ENCODE measurements around the gene RHCE.
"Not testable (repeated sequence)": the region's sequence is repeated elsewhere in the genome, so short reads cannot be mapped to it uniquely, and the experiment has no call there.

RHCE gene

DNA sequence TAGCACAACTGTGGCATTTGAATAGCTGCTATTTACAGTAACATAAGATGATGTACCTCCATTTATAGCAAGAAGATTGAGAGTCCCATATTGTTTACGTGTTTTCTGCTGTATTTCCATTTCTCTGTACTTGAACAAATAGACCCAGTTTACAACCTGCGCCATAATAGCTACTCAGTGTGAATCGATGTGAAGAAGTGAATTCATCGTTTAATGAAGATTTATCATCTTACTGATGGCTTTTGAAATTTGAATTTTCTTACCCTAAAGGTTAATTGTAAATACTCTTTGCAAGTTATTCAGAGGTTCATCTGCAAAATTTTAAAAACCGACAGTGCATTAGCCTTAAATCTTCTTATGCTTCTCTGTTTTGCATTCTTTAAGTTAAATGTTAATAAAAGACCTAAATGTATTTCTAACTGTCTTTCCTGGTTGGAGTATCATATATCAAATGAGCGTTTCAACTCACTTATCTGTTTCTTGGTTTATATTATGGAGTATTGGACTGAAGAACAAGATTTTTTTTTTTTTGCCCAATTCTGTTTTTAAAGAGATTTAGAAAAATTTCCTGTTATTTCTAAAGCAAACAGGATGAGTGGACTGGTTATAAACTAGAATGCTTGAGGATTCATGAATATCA lies 12.2 kb upstream of the RHCE start:
- DNase-seq = no peak

DNA sequence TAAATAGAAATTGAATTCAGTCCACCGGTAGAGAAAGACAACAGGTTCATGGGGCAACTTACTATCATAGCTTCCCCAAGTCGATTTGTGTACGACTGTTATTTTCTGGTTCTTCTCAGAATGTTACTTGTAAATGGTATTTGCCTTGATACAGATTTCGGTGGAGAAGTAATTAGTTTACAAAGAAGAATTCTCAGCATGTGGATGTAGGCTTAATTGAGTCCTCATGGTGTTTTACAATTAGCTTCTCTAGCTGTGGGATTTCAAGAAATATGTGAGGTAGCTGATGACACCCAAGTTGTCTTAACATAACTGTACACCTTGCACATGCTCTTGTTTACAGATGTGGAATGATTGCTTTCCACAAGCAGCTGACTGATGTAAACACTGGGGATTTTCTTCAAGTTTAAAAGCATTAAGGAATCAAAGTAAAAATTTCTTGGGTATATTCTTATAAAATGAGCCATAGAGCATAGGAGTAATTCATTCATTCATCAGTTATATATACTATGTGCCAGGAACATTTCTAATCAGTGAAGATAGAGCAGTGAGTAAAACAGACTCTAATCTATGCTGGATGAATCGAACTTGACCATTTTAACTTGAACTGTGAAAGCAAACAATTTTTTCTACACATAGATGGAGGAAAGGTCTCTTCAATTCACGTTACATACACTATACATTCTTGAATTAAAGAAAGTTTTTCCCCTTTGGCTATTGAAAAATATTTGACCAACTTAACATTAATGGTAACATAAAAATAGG lies 11.5 kb upstream of the RHCE start:
- no peak for DNase-seq

DNA sequence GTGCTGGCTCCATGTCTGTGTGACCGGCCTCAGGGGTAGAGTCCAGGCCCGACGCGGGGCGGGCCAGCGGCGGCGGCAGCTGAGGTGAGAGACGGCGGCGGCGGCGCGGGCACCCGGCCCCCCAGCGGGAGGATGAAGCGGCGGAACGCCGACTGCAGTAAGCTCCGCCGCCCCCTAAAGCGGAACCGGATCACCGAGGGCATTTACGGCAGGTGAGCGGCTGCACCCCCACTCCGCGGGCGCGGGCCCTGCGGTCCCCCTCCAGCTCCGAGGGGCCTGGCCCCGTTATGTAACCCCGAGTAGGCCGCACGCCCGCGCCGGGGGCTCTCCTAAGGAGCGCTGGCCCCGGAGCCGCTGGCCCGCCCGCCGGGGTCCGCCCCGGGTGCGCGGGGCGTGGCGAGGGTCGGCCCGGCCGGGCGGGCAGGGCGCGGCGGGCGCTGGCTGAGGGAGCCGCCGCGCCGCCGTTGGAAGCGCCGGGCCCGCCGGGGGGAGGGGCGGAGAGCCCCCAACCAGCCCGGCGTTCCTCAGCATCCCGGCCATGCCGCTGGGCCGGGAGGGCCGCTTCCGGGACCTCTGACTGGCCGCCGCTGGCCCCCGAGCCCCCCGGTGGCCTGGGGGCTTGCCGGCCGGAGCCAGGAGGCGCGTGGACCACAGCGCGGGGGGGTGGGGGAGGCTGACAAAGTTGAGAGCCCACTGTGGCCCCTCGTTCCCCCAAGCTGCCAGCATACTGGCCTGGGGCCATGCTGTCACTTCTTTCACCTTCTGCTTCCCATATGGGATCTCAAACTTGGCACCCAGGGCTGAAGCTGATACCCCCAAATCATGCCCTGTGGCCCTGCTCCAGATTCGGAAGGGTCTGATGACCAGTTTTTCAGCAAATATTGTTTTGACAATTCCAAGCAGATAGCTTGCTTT lies 10.6 kb upstream of the RHCE start:
- DNase-seq = peak; percentile 50

DNA sequence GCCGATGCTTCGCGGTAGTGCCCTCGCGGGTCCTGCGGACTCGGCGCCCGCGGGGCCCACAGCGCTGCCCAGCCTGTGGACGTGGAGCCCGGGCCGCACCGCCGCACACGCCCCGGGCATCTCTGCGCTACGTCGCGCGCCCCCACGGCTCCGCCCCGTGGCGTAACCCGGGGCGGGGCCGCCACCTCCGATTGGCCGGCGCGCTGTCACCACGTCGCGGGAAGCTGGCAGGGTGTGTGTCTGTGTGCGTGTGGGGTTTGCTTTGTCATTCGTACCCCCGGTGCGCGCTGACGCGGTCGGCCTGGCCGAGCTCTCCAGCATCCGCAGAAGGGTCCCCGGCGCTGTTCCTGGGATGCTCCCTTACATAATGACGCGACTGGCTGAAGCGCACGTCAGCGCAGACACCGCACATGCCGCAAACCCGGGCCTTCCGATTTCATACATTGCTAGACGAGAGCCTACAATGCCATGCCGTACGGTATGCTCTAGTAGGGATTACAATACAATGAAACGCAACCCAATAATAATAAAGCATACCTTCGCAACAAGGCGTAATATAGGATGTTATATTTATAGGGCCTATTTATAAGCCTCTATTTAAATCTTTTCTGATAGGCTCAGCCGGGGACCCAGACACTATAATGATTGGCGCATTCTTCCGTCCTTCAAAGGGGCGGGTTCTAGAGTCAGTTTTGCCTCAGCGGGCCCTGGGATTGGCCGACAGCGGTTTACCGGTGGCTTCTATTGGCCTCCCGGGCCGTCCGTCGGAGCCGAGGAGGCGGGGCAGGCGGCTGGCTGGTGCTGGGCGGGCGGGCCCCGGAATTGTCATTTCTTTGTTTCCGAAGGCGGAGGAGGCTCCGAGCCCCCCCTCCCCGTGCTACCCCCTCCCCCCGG lies 9.7 kb upstream of the RHCE start, which contains the start of gene MACO1:
Gene MACO1, plus strand, starts transcription at position 825 of the 894 bp plus-strand sequence. CDS start 202 bp downstream, outside the sequence.
- DNase-seq = peak; percentile 98

DNA sequence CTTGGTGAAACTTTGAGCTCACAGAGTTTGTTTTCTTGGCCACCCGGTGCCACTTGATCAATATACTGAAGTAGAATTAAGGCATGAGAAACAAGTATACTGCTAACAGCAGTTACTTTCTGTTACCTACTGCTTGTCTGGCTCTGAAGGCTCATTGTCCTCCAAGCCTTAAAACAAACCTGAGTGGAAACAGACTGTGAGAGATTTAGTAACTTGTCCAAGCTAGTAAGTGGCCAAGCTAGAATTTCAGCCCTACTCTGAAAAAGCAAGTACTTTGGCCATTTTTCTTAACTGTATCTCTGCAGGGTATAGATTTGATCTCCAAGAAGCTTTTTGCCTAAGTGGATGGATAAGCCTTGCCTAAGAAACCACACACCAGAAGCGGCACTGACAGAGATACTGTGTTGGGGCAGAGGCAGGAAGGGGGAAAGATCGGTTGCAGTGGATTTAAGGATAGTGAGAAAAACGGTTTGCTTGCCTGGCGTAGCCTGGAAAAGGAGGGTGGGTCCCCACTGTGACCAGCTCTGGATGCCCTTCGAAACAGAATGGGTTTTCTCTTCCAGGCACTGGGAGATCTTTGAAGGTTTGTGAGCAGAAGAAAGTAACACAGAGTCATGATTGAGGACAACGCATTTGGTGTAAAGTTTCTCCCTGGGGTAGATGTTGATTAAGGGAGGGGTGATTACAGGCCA lies 8.0 kb upstream of the RHCE start:
- no peak for DNase-seq

DNA sequence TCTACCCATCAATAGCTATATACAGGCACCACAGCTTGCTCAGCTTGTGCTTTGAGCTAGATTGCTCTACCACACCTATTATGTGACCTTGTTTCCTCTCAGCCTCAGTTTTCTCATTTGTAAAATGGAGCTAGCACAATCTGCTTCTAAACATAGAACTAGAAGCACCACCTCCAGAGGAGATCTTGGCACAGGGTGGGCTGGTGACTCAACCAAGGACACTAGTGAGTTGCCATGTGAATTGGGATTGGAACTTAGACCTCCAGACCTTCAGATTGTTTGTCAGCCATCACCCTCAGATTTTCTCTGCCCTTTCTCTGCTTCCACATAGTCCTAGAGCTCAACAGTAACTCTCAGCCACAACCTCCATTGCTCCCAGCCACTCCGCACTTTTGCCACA lies 7.1 kb upstream of the RHCE start:
- DNase-seq = no peak

DNA sequence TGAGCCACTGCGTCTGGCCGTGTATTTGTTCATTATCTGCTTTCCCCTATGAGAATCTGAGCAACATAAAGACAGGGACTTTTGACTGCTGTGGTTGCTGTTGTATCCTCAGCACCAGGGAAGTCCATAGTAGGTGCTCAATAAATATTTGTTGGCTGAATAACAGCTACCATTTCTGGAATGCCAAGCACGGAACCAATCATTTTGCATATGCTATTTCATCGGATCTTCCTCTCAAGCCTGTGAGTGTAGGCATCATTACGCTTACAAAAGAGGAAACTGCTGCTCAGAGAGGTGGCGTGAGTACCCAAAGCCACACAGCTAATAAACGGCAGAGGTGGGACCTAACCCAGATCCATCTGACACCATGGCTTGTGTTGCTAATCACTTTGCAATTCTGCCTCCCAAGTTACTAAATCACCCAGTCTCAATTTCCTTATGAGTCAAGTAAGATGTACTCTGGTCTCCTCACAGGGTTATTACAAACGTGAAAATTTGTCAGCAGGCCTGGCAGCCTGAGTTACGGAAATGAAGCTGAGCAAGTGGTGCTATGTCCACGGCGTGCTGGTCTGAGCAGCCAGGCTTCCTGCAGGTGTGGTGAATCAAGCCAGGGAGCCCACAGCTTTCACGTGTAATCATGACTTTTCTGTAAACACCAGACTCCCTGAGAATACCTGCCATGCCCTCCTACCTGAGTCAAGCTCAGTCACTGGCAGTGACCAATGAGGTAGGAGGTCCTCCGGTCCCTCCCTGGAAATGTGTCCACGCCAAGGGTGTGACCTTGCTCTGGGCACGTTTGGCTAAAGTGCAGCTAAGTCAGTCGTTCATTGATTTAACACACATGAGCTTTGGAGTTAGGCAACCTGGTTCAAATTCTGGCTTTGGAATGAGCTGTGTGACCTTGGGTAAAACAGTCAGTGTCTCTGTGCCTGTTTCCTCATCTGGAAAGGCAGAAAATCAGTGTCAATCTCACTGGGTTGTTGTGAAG lies 4.8 kb upstream of the RHCE start:
- DNase-seq = no peak

DNA sequence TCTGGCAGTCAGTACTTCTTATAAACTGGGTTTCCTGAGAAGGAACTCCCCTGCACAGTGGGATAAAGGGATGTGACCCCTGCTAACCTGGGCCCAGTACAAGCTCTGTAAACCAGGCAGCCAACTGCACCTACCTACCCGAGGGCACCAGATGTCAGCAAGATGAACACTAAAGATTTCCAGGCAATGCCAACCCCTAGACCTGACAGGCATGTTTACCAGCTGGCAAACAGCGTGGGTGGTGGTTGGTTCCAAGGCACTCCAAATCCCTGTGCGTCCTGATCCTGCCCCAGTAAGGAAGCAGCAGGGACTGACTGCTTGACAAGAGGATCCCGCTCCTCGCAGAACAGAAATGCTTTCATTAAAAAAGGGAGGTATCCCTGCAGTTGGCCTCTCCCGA lies 2.6 kb upstream of the RHCE start:
- DNase-seq = not testable (repeated sequence)

DNA sequence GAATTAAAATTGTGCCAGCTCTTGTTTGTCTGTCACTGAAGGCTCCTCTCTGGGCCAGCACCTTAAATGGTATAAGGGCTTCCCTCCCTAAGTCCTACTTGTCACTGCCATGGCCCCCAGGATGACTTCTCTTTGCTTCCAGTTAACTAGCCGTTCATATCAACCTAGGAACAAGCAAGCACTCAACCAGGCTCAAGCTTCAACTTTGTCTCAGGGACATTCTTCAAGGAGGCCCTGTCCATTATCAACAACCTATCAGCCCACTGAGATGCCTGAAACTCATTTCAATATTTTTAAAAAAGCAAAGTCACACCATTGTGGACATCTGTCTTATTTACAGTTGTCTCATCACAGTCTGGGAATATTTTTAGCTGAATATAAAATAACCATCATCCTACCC lies 1.3 kb downstream of the RHCE start:
- DNase-seq = not testable (repeated sequence)

DNA sequence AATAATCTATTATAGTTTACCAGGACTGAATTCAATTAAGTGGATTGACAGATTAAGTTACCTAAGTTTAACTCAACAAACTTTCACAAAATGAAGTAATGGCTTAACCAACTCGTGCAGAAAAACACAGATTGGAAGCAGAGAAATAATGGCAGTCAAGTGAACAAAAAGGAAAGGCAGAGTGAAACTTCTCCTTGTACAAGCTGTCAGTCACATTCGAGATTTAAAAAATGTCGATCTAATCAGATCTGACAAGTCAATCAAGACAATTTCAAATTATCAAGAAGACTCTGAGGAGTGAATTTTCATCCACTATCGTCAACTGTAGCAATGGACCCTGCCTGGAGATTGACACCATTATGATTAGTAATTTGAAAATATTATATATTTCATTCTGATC lies 3.3 kb downstream of the RHCE start:
- not testable (repeated sequence) for DNase-seq

DNA sequence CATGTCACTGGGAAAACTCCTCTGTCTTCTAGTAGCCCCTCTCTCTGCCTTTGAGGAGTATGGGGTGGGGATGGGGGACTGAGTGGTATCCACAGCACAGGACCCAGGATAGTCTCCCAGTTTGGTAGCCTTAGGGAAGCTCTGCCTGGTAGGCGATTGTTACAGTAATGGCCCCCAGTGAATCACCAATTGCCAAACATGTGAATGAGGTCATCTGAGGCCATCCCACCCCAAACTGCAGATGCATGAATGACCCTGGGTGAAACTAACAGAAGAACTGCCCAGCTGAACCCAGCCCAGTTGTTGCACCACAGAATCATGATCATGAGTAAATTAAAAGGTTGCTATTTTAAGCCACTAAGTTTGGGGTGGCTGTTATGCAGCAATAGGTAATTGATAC lies 6.0 kb downstream of the RHCE start:
- DNase-seq = not testable (repeated sequence)

DNA sequence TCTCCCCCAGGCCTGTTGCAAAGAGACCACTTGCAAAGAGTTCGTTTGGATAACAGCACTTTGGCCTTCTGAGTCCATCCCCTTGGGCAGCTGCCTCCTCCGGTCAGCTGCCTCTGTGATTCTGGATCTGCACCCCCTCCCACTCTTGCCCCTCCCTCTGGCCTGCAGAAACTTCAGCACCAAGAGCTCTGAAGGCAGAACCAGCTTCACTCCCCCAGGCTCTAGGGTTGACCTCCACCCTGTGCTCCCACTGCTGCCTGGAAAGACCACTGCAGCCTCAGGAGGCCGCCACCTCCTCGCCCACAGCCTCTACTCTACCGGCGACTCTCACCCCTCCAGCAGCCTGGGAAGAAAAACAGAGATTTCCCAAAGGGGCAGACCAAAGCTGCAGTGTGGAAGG lies 6.5 kb downstream of the RHCE start:
- not testable (repeated sequence) for DNase-seq

DNA sequence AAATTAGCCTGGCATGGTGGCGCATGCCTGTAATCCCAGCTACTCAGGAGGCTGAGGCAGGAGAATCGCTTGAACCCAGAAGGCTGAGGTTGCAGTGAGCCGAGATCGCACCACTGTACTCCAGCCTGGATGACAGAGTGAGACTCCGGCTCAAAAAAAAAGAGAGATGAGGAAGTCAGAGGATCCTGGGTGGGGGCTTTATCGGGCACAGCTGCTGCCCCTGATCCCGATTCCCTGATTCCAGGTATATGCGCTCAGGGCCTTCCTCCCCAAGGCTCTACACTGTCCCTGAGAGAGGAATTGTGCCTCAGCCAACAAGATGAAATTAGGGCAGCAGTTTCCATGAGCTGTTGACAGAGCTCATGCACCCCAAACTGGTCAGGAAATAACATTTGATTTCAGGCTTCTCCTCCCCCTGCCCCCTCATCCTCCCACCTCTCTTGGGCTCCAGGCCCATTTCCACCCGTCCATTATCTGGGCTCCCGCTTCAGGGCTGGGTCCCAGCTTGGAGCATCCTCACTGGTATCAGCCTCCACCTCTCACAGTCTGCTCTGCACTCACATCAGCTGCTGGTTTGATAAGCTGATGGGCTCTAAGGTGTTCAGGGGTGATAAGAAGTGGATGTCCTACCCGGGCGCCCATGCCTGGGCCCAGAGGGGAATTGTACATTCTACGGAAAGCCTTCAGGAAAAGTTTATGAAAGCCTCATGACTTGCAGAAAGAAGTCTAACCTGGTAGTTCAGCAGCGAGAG lies 7.6 kb downstream of the RHCE start:
- DNase-seq = not testable (repeated sequence)

DNA sequence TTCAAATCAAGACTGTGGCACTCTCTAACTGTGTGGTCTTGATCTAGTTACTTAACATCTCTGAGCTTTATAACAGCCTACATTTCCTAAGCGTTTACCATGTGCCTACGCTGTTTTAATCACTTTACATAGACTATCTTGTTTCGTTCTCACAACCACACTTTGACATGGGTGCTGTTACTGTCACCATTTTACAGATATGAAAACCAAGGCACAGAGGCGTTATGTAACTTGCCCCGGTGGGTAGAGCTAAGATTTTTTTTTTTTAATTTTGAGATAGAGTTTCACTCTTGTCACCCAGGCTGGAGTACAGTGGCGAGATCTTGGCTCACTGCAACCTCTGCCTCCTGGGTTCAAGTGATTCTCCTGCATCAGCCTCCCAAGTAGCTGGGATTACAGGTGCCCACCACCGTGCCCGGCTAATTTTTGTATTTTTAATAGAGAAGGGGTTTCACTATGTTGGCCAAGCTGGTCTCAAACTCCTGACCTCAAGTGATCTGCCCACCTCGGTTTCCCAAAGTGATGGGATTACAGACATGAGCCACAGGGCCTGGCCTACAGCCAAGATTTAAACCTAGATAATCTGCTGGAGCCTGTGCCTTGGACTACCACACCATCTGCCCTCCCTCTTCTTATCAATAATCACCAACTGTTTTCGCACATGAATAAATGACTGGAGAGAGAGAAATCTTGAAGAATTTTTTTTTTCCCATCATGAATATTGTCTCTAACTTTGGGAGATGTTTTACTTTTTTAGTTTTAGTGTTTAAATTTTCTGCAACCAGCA lies 10.8 kb downstream of the RHCE start:
- DNase-seq = not testable (repeated sequence)

DNA sequence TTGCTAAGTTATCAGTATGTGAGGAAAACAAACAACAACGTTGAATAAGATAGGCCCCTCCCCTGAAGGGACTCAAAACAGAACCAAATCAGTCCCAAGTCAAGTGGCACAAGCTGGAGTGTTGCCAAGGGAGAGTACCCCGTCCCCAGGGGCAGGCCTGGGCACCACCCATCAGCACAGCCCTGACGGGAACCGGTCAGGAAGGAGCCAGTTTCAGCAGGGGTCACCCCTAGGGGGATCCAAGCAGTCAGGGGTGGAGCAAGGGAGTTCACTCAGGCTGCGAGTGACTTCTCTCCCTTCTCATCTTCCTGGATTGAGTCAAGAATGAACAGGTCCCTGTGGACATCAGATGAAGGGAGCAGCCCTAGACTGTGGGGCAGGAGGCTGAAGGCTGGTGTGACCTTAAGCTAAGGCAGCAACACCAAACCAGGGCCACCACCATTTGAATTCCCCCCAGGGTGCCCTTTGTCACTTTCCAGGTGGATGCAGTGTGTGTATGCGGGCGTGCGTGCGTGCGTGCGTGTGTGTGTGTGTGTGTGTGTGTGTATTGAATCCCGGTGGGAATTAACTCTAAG lies 14.8 kb downstream of the RHCE start:
- DNase-seq = not testable (repeated sequence)

DNA sequence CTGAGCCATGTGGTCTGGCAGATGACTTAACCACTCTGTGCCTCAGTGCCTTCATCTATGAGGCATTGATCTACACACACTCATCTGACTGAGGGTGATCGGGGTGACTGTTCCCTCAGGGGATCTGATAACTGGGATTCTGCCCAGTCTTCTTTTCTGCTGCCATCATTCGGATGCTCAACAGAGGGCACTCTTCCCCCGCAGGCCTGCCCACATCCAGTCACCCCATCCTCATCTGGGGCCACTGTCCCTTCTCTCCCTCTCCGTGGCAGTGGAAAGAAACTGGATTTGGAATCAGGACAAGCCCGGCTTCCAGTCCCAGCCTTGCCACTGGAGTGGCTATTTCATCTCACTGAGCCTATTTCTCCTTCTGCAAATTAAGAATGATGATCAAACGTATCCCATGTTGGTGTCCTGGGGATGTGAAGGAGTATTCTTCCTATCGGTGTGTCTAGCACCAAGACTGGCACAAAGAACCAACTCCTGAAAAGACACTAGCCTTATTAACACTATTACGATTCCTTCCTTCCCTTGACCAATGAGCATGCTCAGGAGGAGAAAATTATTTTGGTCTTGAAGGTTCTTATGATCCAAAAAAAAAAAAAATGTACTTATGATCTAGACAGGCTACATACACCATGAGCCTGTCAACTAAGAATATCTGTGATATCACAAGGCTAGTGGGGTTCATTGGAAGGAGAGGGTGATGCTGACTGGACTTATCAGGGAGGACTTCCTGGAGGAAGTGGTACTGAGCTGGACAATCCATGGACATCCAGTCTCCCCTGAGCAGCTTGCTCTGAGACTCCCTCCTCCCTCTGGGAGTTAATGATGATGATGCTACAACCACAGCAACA lies 17.4 kb downstream of the RHCE start:
- DNase-seq = not testable (repeated sequence)

DNA sequence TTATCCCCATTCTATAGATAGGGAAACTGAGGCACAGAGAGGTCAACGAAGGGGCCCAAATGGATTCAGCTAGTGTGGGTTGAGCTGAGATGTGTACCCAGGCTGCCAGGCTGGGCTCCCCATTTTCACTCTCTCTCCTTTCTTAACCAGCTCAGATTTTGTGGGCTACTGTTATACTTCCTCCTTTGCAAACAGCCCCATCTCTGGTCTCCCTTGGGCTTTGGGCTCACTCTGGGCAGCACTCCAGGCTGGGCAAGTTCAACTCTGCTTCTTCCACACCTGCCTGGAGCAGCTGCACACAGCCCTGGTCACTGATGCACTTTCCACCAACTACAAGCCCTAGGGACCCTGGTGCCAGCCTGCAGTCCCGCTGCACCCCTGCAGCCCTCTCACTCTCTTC lies 22.5 kb downstream of the RHCE start:
- not testable (repeated sequence) for DNase-seq
